SIG-M5 (cell line): Measurements from ENCODE around the gene OR52B6.
"Not testable (repeated sequence)": the region's sequence is repeated elsewhere in the genome, so short reads cannot be mapped to it uniquely, and the experiment has no call there.

Experiments used
- DNase-seq: peaks from one replicate; lab custom pipeline; 2025; lab: John Stamatoyannopoulos, UW

The OR52B6 gene

DNA sequence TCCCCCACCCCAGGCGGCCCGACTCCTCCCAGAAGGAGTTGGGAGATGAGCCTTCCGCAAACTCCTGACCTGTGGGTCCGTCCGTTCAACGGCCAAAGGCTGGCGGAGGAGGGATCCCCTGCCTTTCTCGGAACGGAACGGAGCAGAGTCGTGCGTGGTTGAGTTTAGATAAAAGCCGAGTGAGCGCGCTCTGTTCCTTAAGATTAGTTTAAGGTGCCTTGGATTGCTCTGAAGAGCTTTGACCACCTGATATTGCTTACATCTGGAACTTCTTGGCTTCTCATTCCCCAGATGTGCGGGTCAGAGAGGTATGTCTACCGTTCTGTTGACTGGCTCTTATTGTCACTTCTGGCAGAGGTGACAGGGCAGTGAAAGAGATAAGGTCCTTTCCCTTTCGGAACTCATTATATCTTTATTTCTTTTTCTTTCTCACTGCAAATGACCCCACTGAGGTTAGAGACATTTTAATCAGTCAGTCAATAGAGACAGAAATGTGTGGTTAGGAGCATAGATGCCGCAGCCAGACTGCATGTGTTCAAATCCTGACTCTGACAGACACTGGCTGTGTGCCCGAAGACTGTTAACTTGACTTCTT is 16.0 kb downstream of the OR52B6 start, which contains the start of gene TRIM6:
TSS of gene TRIM6 (plus strand) at position 31 of the 595 bp plus-strand sequence. CDS start at position 292, 261 bp downstream.
- no peak for DNase-seq

DNA sequence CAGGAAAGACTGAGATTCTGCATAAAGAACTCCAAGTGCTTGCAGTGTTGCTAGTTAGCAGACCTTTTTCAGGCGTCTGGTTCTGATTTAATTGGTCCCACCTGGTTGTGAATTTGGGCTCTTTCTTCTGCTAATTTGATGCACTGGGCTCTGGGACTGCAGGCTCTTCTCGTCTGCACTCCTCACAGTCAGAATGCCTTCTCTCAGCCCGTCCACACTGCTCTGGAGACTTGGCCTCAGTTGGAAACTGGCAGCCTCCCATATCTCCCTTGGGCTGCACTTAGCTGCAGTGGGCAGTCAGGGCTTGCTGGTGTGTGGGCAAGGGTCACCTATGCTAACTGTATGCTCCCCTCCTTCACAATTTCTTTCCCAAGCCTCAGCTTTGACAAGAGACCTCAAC is 17.3 kb downstream of the OR52B6 start:
- no peak for DNase-seq

DNA sequence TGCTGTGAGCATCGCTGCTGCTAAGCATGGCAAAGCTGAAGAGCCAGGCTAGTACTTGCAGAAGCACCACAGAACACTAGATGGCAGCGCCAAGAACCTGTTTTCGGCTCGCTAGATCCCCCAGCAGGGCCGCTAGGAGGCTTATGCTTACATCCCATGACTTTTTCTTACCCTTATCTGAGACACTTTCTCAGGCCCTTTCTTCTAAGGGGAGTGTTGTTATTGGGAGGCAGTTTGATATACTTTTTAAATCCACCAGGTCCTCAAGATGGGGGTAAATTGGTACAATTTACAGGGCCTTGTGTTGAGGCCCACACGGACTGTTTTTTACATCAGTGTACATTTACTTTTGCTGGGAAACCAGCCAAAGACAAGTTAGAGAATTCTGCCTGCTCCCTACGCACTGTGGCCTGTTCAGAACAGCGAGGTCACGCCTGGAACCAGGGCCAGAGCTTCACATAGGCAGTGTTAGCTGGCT is 19.7 kb downstream of the OR52B6 start:
- peak; percentile 3 for DNase-seq

DNA sequence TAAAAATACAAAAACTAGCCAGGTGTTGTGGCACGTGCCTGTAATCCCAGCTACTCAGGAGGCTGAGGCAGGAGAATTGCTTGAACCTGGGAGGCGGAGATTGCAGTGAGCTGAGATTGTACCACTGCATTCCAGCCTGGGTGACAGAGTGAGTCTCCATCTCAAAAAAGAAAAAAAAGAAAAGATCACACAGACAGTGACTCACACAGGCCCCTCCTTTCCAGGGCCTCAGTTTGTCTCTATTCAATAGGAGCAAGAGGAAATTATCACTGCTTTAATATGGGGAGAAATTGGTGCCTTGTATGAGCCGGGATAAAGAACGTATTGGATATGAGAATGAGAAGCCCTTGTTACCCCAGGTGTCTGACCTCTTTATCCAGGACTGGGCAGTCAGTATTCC is 22.1 kb downstream of the OR52B6 start:
- not testable (repeated sequence) for DNase-seq

DNA sequence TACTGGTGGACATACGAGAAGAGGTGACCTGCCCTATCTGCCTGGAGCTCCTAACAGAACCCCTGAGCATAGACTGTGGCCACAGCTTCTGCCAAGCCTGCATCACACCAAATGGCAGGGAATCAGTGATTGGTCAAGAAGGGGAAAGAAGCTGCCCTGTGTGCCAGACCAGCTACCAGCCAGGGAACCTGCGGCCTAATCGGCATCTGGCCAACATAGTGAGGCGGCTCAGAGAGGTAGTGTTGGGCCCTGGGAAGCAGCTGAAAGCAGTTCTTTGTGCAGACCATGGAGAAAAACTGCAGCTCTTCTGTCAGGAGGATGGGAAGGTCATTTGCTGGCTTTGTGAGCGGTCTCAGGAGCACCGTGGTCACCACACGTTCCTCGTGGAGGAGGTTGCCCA is 22.6 kb downstream of the OR52B6 start:
- DNase-seq: no peak

DNA sequence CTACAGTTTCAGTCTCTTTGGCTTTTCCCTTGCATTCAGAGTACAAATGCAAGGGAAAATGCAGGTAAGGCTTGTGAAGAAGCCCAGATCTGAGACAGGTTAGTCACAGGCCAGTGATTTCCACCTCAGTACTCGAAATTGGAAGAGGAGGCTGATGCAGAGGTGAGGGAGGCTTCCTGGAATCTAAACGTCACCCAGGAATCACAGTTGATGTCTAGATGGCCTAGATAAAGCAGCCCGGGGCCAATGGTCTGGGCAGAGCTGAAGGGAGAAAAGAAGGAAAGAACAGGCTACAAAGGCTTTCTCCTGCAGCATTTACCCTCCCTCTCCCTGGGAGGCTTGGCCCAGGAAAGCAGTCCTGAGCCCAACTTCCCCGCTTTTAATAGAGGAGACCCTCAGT is 24.2 kb downstream of the OR52B6 start:
- no peak for DNase-seq

DNA sequence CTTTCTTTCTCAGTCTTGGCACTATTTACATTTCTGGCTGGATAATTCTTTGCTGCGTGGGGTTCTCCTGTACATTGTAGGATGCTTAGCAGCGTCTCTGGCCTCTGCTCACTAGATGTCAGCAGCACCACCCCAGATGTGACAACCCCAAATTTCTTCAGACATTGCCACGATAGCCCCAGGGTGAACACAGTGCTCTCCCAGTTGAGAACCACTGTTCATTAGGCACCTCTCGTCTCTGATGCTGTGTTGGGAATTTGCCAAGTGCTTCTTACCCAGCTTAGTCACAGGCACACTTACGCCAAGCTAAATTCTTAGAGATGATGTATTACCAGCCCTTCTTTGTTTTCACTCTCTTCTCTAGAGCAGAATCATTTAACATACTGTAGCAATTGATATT is 25.2 kb downstream of the OR52B6 start:
- no peak for DNase-seq

DNA sequence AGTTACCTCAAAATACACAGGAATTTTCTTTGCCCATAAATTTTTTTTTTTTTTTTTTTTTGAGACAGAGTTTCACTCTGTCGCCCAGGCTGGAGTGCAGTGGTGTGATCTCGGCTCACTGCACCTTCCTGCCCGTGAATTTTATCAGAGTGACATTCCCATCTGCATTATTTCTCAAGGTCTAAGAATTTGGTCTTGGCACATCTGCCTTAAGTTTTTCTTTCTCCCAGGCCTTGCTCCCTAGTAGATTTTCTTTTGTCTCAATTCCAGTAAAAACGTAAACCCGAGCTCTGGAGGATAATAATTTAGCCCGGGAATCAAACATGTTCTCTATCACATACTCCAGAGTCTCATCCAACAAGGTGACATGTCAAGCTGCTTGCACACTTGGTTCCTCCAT is 28.1 kb downstream of the OR52B6 start:
- DNase-seq: no peak

DNA sequence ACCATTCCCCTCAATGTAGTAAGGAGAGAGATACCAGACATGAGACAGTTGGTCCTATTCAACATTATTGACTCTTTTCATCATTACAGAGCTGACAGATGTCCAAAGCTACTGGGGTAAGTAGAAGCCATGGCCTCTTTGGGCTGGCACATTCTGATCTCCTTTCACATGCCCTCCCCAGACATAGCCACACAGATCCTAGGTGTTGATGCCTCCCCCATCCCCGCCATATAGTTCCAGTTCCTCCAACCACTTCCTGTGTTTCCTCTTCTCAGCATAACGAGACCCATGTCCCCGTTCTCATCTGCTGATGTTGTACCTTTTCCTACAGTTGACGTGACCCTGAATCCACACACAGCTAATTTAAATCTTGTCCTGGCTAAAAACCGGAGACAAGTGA is 29.8 kb downstream of the OR52B6 start:
- DNase-seq: no peak

DNA sequence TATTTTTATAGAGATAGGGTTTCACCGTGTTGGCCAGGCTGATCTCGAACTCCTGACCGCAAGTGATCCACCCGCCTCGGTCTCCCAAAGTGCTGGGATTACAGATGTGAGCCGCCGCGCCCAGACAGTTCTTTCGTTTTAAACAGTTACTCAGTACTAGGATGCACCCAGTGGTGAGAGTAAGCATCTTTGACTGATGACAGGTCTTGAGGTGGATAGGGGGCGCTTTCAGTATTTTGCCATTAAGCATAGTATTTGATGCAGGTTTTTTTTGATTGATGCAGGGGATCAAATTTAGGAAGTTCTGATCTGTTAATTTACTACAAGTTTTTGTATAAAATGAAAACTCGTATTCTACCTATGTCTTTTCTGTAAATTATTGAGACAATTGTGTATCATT is 30.9 kb downstream of the OR52B6 start:
- no peak for DNase-seq

DNA sequence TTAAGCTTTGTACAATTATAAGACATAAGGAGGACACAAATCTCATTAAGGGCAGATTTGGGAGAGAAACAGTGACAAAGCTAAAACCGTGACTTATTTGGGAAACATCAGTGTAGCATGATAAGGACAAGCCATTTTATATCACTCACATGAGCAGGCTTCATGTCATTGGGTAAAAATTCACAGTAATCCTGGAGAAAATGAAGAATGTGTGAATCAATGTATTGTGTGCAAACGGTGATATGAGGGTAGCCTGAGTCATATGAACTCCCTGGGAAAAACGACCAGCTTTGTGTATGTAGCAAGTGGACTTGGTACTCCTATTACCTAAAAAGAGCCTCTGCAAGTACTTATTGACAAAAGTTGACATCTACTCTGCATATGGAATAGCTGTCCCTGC is 38.1 kb downstream of the OR52B6 start:
- no peak for DNase-seq

DNA sequence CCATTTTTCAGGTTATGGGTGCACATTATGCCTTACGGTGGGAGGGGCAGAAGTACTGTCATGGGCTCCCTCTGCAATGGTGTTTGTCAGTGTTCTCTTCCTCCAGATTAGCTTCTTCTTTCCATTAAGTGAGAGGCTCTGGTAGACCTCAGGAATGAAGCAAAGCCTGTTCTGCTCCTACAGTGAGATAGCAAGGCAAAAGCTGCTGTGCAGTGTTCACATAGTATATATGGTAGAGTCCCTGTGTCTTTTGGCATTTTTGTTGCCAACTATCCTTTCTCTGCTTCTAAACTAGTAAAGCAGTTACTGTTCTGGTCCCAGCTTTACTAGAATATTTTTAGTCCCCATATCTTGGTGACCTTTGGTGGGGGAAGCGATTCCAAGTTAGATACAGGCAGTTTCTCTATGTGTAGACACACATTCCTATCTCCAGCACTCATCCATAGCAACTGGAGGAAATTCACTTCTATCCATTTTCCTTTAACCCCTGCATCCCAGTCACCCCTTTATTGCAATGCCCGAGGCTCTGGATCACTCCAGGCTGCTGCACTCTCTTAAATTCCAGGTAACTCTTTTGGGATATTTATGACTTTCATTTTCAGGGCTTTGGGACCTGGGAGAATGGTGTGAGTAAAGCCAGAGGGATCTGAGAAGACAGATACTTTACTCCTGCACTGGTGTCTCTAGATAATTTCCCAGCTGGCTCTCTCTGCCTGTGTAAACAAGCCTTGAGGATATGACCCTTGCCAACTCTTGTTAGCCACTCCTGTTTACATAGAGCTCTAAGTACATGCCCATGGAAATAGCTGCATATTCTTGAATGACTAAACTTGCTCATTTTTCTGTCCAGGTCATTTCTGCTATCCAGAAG is 40.2 kb downstream of the OR52B6 start:
- no peak for DNase-seq

DNA sequence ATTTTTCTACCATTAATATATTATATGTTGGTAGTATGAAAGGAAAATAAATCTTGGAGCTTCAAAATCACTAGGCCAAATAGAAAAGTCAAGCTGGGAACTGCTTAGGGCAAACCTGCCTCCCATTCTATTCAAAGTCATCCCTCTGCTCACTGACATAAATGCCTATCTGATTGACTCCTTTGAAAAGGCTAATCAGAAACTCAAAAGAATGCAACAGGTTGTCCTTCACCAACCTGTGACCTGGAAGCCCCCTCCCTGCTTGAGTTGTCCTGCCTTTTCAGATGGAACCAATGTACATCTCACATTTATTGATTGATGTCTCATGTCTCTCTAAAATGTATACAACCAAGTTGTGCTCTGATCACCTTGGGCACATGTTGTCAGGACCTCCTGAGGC is 40.9 kb downstream of the OR52B6 start:
- no peak for DNase-seq

DNA sequence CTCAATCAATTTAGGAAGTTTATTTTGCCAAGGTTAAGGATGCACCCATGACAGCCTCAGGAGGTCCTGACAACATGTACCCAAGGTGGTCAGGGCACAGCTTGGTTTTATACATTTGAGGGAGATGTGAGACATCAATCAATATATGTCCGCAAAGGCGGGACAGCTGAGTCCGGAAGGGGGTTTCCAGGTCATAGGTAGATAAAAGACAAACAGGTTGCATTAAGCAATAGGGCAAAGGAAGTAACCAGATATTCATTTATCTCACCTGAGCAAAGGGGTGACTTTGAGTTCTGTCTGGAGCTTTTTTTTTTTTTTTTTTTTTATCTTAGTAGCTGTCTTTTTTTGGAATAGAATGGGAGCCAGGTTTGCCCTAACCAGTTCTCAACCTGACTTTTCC is 42.1 kb downstream of the OR52B6 start:
- no peak for DNase-seq

DNA sequence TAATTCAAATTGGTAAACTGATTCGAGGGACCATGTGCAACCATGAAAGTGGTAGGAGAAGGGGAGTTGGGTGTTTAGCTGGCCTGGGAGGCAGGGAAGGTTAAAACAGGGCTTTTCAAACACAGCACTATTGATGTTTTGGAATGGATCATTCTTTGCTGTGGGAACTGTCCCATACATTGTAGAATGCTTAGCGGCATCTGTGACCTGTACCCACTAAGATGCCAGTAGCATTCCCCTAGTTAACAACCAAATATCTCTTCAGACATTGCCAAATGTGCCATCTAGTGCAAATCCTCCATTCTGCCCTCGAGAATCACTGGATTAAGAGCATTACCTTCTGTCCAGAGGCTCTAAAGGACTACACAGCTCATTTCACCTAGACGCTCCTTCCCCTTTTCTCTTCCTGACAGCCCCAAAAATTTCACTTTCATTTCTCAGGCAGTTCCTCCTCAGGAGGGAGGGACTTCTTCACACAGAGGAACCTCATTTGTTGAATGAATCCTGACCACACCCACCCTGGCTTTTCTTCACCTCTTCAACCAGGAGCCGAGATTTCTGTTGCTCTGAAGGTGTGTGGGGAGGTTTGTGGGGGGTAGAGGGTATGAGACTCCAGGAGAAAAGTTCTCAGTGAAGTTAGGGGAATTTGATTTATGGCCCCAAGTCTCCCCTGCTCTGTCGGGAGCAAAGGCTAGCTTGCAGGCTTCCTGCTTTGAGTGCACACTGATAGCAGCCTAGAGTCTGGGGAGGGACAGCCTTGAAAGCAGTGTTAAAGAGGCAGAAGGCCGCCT is 44.0 kb downstream of the OR52B6 start, which contains the start of gene TRIM34:
TSS of gene TRIM34 (plus strand) at position 513 of the 791 bp plus-strand sequence. CDS start 7,331 bp downstream, outside the sequence.
- DNase-seq: peak; percentile 48

DNA sequence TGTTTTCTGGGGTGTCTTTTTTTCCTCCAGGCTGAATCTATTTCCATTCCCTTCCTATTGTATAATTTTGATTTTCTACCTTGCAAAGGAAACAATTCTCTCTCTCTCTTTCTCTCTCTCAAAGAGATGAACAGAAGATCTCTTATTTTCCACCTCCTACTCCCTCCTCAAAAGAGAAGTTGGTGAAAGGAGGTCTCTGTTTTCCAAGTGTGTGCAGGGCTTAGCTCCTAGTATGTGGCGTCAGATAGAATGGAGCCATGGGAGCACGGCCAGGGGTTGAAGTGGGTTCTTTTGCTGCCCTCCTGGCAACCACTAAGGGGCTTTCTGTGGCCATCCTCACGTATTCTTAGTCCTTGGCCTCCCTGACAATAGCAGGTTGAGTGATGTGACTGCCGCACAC is 44.6 kb downstream of the OR52B6 start:
- DNase-seq: no peak

DNA sequence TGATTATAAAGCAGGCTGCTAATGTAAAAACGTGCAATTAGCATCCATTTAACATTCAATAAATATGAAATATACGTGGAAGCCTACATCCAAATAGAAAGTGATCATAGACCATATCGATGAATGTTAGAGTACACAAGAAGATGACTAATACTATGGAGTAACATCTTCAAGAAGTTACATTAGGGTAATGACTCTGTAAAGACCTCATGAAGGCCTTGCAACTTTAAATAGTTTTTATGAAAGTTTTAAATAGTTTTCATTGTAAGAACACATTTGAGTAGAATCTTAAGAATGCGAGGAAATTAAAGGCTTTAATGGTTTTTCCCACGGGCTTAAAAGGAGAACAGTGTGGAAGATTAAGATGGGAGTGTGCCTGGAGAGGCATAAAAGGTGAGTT is 45.5 kb downstream of the OR52B6 start:
- peak; percentile 8 for DNase-seq

DNA sequence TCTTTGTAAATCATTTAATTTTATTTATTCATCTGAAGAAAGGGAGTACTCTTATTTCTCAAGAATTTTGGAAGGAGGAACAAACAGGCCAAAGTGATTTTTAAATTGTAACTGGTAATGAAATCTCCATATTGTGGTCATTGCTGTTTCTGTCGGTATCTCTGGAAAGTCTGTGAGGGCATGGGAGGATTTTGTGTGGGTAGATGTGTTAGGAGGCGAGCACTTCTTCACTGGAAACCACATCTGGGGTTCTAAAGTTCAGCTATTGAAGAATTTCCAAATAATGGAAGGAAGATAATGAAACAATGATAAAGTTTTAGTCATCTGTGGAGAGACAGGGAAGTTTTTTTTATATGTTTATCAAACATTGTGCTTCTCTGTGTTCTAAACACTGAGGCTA is 50.7 kb downstream of the OR52B6 start:
- no peak for DNase-seq
